ENCODE measurements around the gene NUP205.

The NUP205 gene

GRCh38 chr7:135519871-135520270 lies 37.8 kb upstream of the NUP205 start:
- Histone ChIP-seq H3K9ac (ENCODE audit: low read length) (no peak overlapping the region), H3K36me3 (ENCODE audit: control insufficient read depth, low read depth, low read length) (no peaks in the 10 kb centered on the region), H3K4me1 (ENCODE audit: control insufficient read depth, low read depth, low read length) (no peaks in the 10 kb centered on the region), H3K9me3 (ENCODE audit: control insufficient read depth, low read depth, low read length) (no peaks in the 10 kb centered on the region), H3K4me3 (ENCODE audit: low read length) (no peak overlapping the region), H3K27me3 (ENCODE audit: control insufficient read depth, insufficient read depth, low read length) (no peaks in the 10 kb centered on the region), H3K27ac (ENCODE audit: low read length) (no peak overlapping the region)

- Histone ChIP-seq H3K4me3 (ENCODE audit: low read length) (no peak overlapping the region), H3K27me3 (ENCODE audit: control insufficient read depth, insufficient read depth, low read length) (no peaks in the 10 kb centered on the region)
These were observed 35.2 kb upstream of the NUP205 start for GRCh38 chr7:135522509-135522908.

GRCh38 chr7:135523146-135523545 lies 34.6 kb upstream of the NUP205 start:
- Histone ChIP-seq H3K9ac (ENCODE audit: low read length) (no peak overlapping the region), H3K36me3 (ENCODE audit: control insufficient read depth, low read depth, low read length) (no peaks in the 10 kb centered on the region), H3K9me3 (ENCODE audit: control insufficient read depth, low read depth, low read length) (no peaks in the 10 kb centered on the region), H3K27ac (ENCODE audit: low read length) (no peak overlapping the region), H3K4me1 (ENCODE audit: control insufficient read depth, low read depth, low read length) (no peaks in the 10 kb centered on the region), H3K27me3 (ENCODE audit: control insufficient read depth, insufficient read depth, low read length) (no peaks in the 10 kb centered on the region), H3K4me3 (ENCODE audit: low read length) (no peak overlapping the region)

More at GRCh38 chr7:135522509-135522908, 35.2 kb upstream of the NUP205 start:
- H3K9ac ChIP-seq (ENCODE audit: low read length): no peak overlapping the region
- no peak overlapping the region for H3K27ac ChIP-seq (ENCODE audit: low read length)
- no peaks in the 10 kb centered on the region for H3K4me1 ChIP-seq (ENCODE audit: control insufficient read depth, low read depth, low read length)
- no peaks in the 10 kb centered on the region for H3K36me3 ChIP-seq (ENCODE audit: control insufficient read depth, low read depth, low read length)
- no peaks in the 10 kb centered on the region for H3K9me3 ChIP-seq (ENCODE audit: control insufficient read depth, low read depth, low read length)

GRCh38 chr7:135525426-135525825 lies 32.3 kb upstream of the NUP205 start:
- Histone ChIP-seq H3K9ac (ENCODE audit: low read length) (no peak overlapping the region), H3K4me3 (ENCODE audit: low read length) (no peak overlapping the region), H3K9me3 (ENCODE audit: control insufficient read depth, low read depth, low read length) (no peaks in the 10 kb centered on the region), H3K27ac (ENCODE audit: low read length) (no peak overlapping the region), H3K36me3 (ENCODE audit: control insufficient read depth, low read depth, low read length) (no peaks in the 10 kb centered on the region), H3K4me1 (ENCODE audit: control insufficient read depth, low read depth, low read length) (no peaks in the 10 kb centered on the region), H3K27me3 (ENCODE audit: control insufficient read depth, insufficient read depth, low read length) (no peaks in the 10 kb centered on the region)

DNA sequence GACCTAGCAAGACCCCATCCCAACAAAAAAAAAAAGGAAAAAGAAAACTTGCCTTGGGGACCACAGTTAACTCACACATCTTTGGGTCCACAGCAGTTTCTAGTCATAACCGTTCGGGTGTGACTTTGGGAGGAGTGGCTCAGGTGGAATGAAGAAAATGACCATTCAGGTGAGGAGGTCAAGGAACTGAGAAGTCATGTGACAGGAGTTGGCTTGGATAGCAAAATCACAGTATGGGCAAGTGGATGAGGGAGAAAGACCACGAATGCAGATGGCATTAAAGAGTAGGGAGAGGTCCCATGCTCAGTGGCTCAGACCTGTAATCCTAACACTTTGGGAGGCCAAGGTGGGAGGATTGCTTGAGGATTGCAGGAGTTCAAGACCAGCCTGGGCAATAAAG lies 30.7 kb upstream of the NUP205 start:
- Histone ChIP-seq H3K27me3 (ENCODE audit: control insufficient read depth, insufficient read depth, low read length) (no peaks in the 10 kb centered on the region), H3K9me3 (ENCODE audit: control insufficient read depth, low read depth, low read length) (no peaks in the 10 kb centered on the region), H3K27ac (ENCODE audit: low read length) (no peak overlapping the region)

GRCh38 chr7:135536150-135536549 lies 21.6 kb upstream of the NUP205 start:
- Histone ChIP-seq H3K9me3 (ENCODE audit: control insufficient read depth, low read depth, low read length) (no peaks in the 10 kb centered on the region), H3K9ac (ENCODE audit: low read length) (no peak overlapping the region), H3K27ac (ENCODE audit: low read length) (no peak overlapping the region), H3K36me3 (ENCODE audit: control insufficient read depth, low read depth, low read length) (no peaks in the 10 kb centered on the region), H3K27me3 (ENCODE audit: control insufficient read depth, insufficient read depth, low read length) (no peaks in the 10 kb centered on the region), H3K4me1 (ENCODE audit: control insufficient read depth, low read depth, low read length) (no peaks in the 10 kb centered on the region), H3K4me3 (ENCODE audit: low read length) (no peak overlapping the region)

More for the DNA sequence above, 30.7 kb upstream of the NUP205 start:
- Histone ChIP-seq H3K4me3 (ENCODE audit: low read length) (no peak overlapping the region), H3K36me3 (ENCODE audit: control insufficient read depth, low read depth, low read length) (no peaks in the 10 kb centered on the region), H3K4me1 (ENCODE audit: control insufficient read depth, low read depth, low read length) (no peaks in the 10 kb centered on the region), H3K9ac (ENCODE audit: low read length) (no peak overlapping the region)

DNA sequence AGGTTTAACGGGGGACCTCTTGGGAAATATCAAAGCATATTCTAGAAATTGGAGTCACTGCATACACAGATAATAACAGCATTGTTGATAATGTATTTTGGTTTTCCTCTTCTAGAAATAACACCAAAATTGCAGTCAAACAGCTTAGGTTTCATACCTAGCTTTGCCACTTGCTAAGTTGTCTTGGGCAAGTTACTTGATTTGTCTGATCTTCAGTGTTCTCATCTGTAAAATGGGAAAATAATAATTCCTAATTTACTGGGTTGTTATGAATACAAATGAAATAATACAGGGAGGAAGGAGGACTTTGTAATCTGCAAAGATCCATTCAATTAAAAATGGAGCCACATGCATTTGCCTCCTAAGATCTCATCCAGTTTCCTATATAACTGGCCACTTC lies 20.3 kb upstream of the NUP205 start:
- Histone ChIP-seq H3K4me1 (ENCODE audit: control insufficient read depth, low read depth, low read length) (no peaks in the 10 kb centered on the region), H3K27ac (ENCODE audit: low read length) (no peak overlapping the region), H3K9me3 (ENCODE audit: control insufficient read depth, low read depth, low read length) (no peaks in the 10 kb centered on the region), H3K4me3 (ENCODE audit: low read length) (no peak overlapping the region), H3K27me3 (ENCODE audit: control insufficient read depth, insufficient read depth, low read length) (no peaks in the 10 kb centered on the region), H3K9ac (ENCODE audit: low read length) (no peak overlapping the region), H3K36me3 (ENCODE audit: control insufficient read depth, low read depth, low read length) (no peaks in the 10 kb centered on the region)

GRCh38 chr7:135537905-135538304 lies 19.8 kb upstream of the NUP205 start:
- Histone ChIP-seq H3K4me3 (ENCODE audit: low read length) (no peak overlapping the region), H3K27ac (ENCODE audit: low read length) (no peak overlapping the region), H3K27me3 (ENCODE audit: control insufficient read depth, insufficient read depth, low read length) (no peaks in the 10 kb centered on the region), H3K4me1 (ENCODE audit: control insufficient read depth, low read depth, low read length) (no peaks in the 10 kb centered on the region), H3K36me3 (ENCODE audit: control insufficient read depth, low read depth, low read length) (no peaks in the 10 kb centered on the region), H3K9me3 (ENCODE audit: control insufficient read depth, low read depth, low read length) (no peaks in the 10 kb centered on the region), H3K9ac (ENCODE audit: low read length) (no peak overlapping the region)

- Histone ChIP-seq H3K4me3 (ENCODE audit: low read length) (no peak overlapping the region), H3K27me3 (ENCODE audit: control insufficient read depth, insufficient read depth, low read length) (no peaks in the 10 kb centered on the region), H3K27ac (ENCODE audit: low read length) (no peak overlapping the region), H3K4me1 (ENCODE audit: control insufficient read depth, low read depth, low read length) (no peaks in the 10 kb centered on the region), H3K9me3 (ENCODE audit: control insufficient read depth, low read depth, low read length) (no peaks in the 10 kb centered on the region), H3K36me3 (ENCODE audit: control insufficient read depth, low read depth, low read length) (no peaks in the 10 kb centered on the region), H3K9ac (ENCODE audit: low read length) (no peak overlapping the region)
These were observed 19.3 kb upstream of the NUP205 start for GRCh38 chr7:135538376-135538775.

- no peak overlapping the region for H3K27ac ChIP-seq (ENCODE audit: low read length)
- H3K4me1 ChIP-seq (ENCODE audit: control insufficient read depth, low read depth, low read length): no peaks in the 10 kb centered on the region
- no peak overlapping the region for H3K4me3 ChIP-seq (ENCODE audit: low read length)
- no peaks in the 10 kb centered on the region for H3K36me3 ChIP-seq (ENCODE audit: control insufficient read depth, low read depth, low read length)
- no peaks in the 10 kb centered on the region for H3K27me3 ChIP-seq (ENCODE audit: control insufficient read depth, insufficient read depth, low read length)
- H3K9me3 ChIP-seq (ENCODE audit: control insufficient read depth, low read depth, low read length): no peaks in the 10 kb centered on the region
- no peak overlapping the region for H3K9ac ChIP-seq (ENCODE audit: low read length)
These were observed 18.1 kb upstream of the NUP205 start for GRCh38 chr7:135539629-135540028.

- Histone ChIP-seq H3K4me1 (ENCODE audit: control insufficient read depth, low read depth, low read length) (no peaks in the 10 kb centered on the region), H3K9me3 (ENCODE audit: control insufficient read depth, low read depth, low read length) (no peaks in the 10 kb centered on the region), H3K4me3 (ENCODE audit: low read length) (no peak overlapping the region), H3K27ac (ENCODE audit: low read length) (no peak overlapping the region), H3K9ac (ENCODE audit: low read length) (no peak overlapping the region), H3K36me3 (ENCODE audit: control insufficient read depth, low read depth, low read length) (no peaks in the 10 kb centered on the region), H3K27me3 (ENCODE audit: control insufficient read depth, insufficient read depth, low read length) (no peaks in the 10 kb centered on the region)
These were observed 16.7 kb upstream of the NUP205 start for GRCh38 chr7:135541029-135541428.

DNA sequence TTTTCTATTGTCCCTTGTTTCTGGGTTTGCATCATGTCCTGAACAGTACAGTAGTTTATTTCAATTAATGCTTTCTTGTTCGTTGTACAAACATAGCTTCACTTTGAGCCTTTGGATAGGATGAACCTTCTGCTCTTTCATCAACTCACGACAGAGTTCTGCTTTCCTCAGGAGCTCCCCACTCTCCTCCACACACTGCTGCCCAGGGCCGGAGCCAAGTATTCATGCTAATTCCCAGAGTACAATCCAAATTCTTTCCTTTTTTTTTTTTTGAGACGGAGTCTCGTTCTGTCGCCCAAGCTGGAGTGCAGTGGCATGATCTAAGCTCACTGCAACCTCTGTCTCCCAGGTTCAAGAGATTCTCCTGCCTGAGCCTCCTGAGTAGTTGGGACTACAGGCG lies 7.5 kb upstream of the NUP205 start:
- Histone ChIP-seq H3K9me3 (ENCODE audit: control insufficient read depth, low read depth, low read length) (no peaks in the 10 kb centered on the region), H3K27me3 (ENCODE audit: control insufficient read depth, insufficient read depth, low read length) (no peaks in the 10 kb centered on the region), H3K4me3 (ENCODE audit: low read length) (no peak overlapping the region), H3K36me3 (ENCODE audit: control insufficient read depth, low read depth, low read length) (no peaks in the 10 kb centered on the region), H3K27ac (ENCODE audit: low read length) (no peak overlapping the region), H3K4me1 (ENCODE audit: control insufficient read depth, low read depth, low read length) (no peaks in the 10 kb centered on the region), H3K9ac (ENCODE audit: low read length) (no peak overlapping the region)
